CD4-positive, alpha-beta memory T cell (primary cell): ENCODE measurements around the gene EDN2. TPM values are rescaled to one million over a fixed set of nuclear protein-coding genes. Genes with fewer than 3 reads are reported as not detected.

Experiments
- CTCF ChIA-PET: fragments of 350-600 bp; sonication (Branson Sonifier 250); formaldehyde crosslinking; loops from one replicate; lab custom pipeline; 2021; ENCODE audit warnings: inconsistent platforms; ENCODE audit not compliant: partially characterized antibody; lab: Charles Lee
- POLR2A ChIA-PET: fragments of 350-600 bp; sonication (Branson Sonifier 250); formaldehyde crosslinking; loops from one replicate; lab custom pipeline; 2021; ENCODE audit not compliant: partially characterized antibody; lab: Charles Lee
- DNase-seq, 5 donors: peaks; one replicate each; pipeline versions ENCODE4 v3.0.0 to v3.0.0-alpha.2; 2020 to 2022; ENCODE audit warnings: mixed read lengths in 1 of 5
- H3K27ac ChIP-seq: one replicate; pipeline ENCODE4 v1.7.0; 2013; ENCODE audit warnings: low read depth, low read length
- H3K27me3 ChIP-seq: 2 replicates; pipeline ENCODE4 v1.7.0; 2013; ENCODE audit warnings: mild to moderate bottlenecking, low read length, moderate library complexity; ENCODE audit not compliant: insufficient read depth
- H3K36me3 ChIP-seq: 2 replicates; pipeline ENCODE4 v1.7.0; 2013; ENCODE audit warnings: mild to moderate bottlenecking, low read length, moderate library complexity; ENCODE audit not compliant: insufficient read depth
- H3K4me1 ChIP-seq: 2 replicates; pipeline ENCODE4 v1.7.0; 2013; ENCODE audit warnings: mild to moderate bottlenecking, low read length, moderate library complexity; ENCODE audit not compliant: insufficient read depth
- H3K4me3 ChIP-seq, 2 donors: one replicate each; pipeline ENCODE4 v1.7.0; 2013; ENCODE audit warnings: low read length in 2 of 2, mild to moderate bottlenecking in 1 of 2
- H3K9me3 ChIP-seq, 2 donors: one replicate each; pipeline ENCODE4 v1.7.0; 2013; ENCODE audit warnings: low read length in 2 of 2, control low read depth in 1 of 2; ENCODE audit not compliant: control insufficient read depth in 1 of 2
- H3K27ac Mint-ChIP-seq, 7 donors: one replicate each; pipeline ENCODE4 v1.8.0; 2020 to 2021; ENCODE audit warnings: mixed read lengths in 7 of 7, mild to moderate bottlenecking in 6 of 7, inconsistent platforms in 3 of 7, moderate library complexity in 3 of 7
- H3K27me3 Mint-ChIP-seq, 2 donors: one replicate each; pipeline ENCODE4 v1.8.0; 2020 to 2021; ENCODE audit warnings: mixed read lengths in 2 of 2
- H3K36me3 Mint-ChIP-seq, 2 donors: one replicate each; pipeline ENCODE4 v1.8.0; 2020 to 2021; ENCODE audit warnings: mixed read lengths in 2 of 2, inconsistent platforms in 1 of 2, mild to moderate bottlenecking in 1 of 2
- H3K4me1 Mint-ChIP-seq, 4 donors: one replicate each; pipeline ENCODE4 v1.8.0; 2020 to 2021; ENCODE audit warnings: mixed read lengths in 4 of 4, mild to moderate bottlenecking in 1 of 4
- H3K4me3 Mint-ChIP-seq, 8 donors: one replicate each; pipeline ENCODE4 v1.8.0; 2020 to 2021; ENCODE audit warnings: mixed read lengths in 8 of 8, mild to moderate bottlenecking in 7 of 8, moderate library complexity in 6 of 8, inconsistent platforms in 3 of 8
- H3K9me3 Mint-ChIP-seq, 8 donors: one replicate each; pipeline ENCODE4 v1.8.0; 2020 to 2021; ENCODE audit warnings: mixed read lengths in 8 of 8, mild to moderate bottlenecking in 5 of 8, inconsistent platforms in 3 of 8, moderate library complexity in 1 of 8
- intact Hi-C: fragments of 100-400 bp; cut with micrococcal nuclease; formaldehyde crosslinking; loops from one replicate; pipeline ENCODE4 v1.15.1; 2023
- polyA plus RNA-seq, 2 donors: library from polyadenylated mRNA; unstranded; fragments of 300-500 nt; fragmentation: Illumina TruSeq; gene quantifications; one replicate each; pipeline ENCODE4 v1.2.3, GENCODE V29; 2021
- total RNA-seq, 2 experiments: library from RNA; stranded (reverse); gene quantifications; one replicate each; pipeline ENCODE4 v1.2.3, GENCODE V29; 2021

The EDN2 gene
- total and polyA plus RNA-seq, 4 experiments from 2014 or later = not detected

- ChIA-PET CTCF (no interaction called here), POLR2A (no interaction called here)
- no peak overlapping the region for H3K4me3 ChIP-seq
- Mint-ChIP-seq H3K36me3 (no peaks in the 10 kb centered on the region), H3K4me1 (no peaks in the 10 kb centered on the region), H3K9me3 (no peaks in the 10 kb centered on the region), H3K4me3 (no peak overlapping the region), H3K27me3 (peaks cover 0 to 9% of the 10 kb centered on the region in 2 donors), H3K27ac (no peak overlapping the region)
- H3K27ac ChIP-seq = no peak overlapping the region
- no peak for DNase-seq
- H3K27me3 ChIP-seq = no peaks in the 10 kb centered on the region
- H3K36me3 ChIP-seq = no peaks in the 10 kb centered on the region
- no peaks in the 10 kb centered on the region for H3K4me1 ChIP-seq
- intact Hi-C loops = no loop called here
- no peaks in the 10 kb centered on the region for H3K9me3 ChIP-seq
Observed at GRCh38 chr1:41455479-41456332, 28.8 kb downstream of the EDN2 start.

- H3K4me1 Mint-ChIP-seq = no peaks in the 10 kb centered on the region
- Histone ChIP-seq H3K4me3 (no peak overlapping the region), H3K27me3 (no peaks in the 10 kb centered on the region), H3K9me3 (no peaks in the 10 kb centered on the region), H3K4me1 (no peaks in the 10 kb centered on the region), H3K36me3 (no peaks in the 10 kb centered on the region), H3K27ac (no peak overlapping the region)
- intact Hi-C loops = no loop called here
- H3K9me3 Mint-ChIP-seq = no peaks in the 10 kb centered on the region
- H3K4me3 Mint-ChIP-seq = no peak overlapping the region
- no peak overlapping the region for H3K27ac Mint-ChIP-seq
- DNase-seq = no peak
- CTCF ChIA-PET = no interaction called here
- H3K36me3 Mint-ChIP-seq = no peaks in the 10 kb centered on the region
- H3K27me3 Mint-ChIP-seq = peaks cover 0 to 9% of the 10 kb centered on the region in 2 donors
- POLR2A ChIA-PET = no interaction called here
Observed at GRCh38 chr1:41454406-41454805, 30.1 kb downstream of the EDN2 start.

GRCh38 chr1:41452704-41453290, 31.7 kb downstream of the EDN2 start:
- Histone ChIP-seq H3K4me3 (no peak overlapping the region), H3K27ac (no peak overlapping the region), H3K4me1 (no peaks in the 10 kb centered on the region), H3K27me3 (no peaks in the 10 kb centered on the region), H3K9me3 (no peaks in the 10 kb centered on the region), H3K36me3 (no peaks in the 10 kb centered on the region)
- no peak for DNase-seq
- no peaks in the 10 kb centered on the region for H3K9me3 Mint-ChIP-seq
- H3K4me1 Mint-ChIP-seq = no peaks in the 10 kb centered on the region
- H3K27me3 Mint-ChIP-seq = peaks cover 0 to 2% of the 10 kb centered on the region in 2 donors
- no peak overlapping the region for H3K27ac Mint-ChIP-seq
- intact Hi-C loops = no loop called here
- CTCF ChIA-PET = no interaction called here
- H3K4me3 Mint-ChIP-seq = no peak overlapping the region
- H3K36me3 Mint-ChIP-seq = no peaks in the 10 kb centered on the region
- POLR2A ChIA-PET = no interaction called here

GRCh38 chr1:41450747-41451285, 33.7 kb downstream of the EDN2 start:
- Mint-ChIP-seq H3K27ac (no peak overlapping the region), H3K4me1 (no peaks in the 10 kb centered on the region), H3K4me3 (no peak overlapping the region), H3K36me3 (no peaks in the 10 kb centered on the region), H3K27me3 (peaks cover 1 to 7% of the 10 kb centered on the region in 2 donors), H3K9me3 (peaks cover 0 to under 1% (median 0%) of the 10 kb centered on the region in 8 donors)
- Histone ChIP-seq H3K27me3 (no peaks in the 10 kb centered on the region), H3K4me1 (no peaks in the 10 kb centered on the region), H3K36me3 (no peaks in the 10 kb centered on the region), H3K27ac (no peak overlapping the region), H3K4me3 (no peak overlapping the region), H3K9me3 (no peaks in the 10 kb centered on the region)
- ChIA-PET POLR2A (no interaction called here), CTCF (no interaction called here)
- DNase-seq = no peak
- intact Hi-C loops = no loop called here

GRCh38 chr1:41449326-41449921, 35.1 kb downstream of the EDN2 start:
- ChIA-PET POLR2A (no interaction called here), CTCF (no interaction called here)
- Histone ChIP-seq H3K36me3 (no peaks in the 10 kb centered on the region), H3K4me1 (no peaks in the 10 kb centered on the region), H3K27ac (no peak overlapping the region), H3K9me3 (peaks cover 0 to 5% of the 10 kb centered on the region in 2 donors), H3K4me3 (no peak overlapping the region), H3K27me3 (no peaks in the 10 kb centered on the region)
- Mint-ChIP-seq H3K27me3 (peaks cover 1 to 7% of the 10 kb centered on the region in 2 donors), H3K27ac (peak overlapping the region in 1 of 7 donors; percentile 3), H3K36me3 (no peaks in the 10 kb centered on the region), H3K9me3 (peaks cover 0 to 15% (median 10%) of the 10 kb centered on the region in 8 donors), H3K4me1 (no peaks in the 10 kb centered on the region), H3K4me3 (no peak overlapping the region)
- DNase-seq = no peak
- intact Hi-C loops = no loop called here

- Histone ChIP-seq H3K9me3 (peaks cover 0 to 9% of the 10 kb centered on the region in 2 donors), H3K36me3 (no peaks in the 10 kb centered on the region), H3K4me3 (no peak overlapping the region), H3K4me1 (no peaks in the 10 kb centered on the region), H3K27ac (no peak overlapping the region), H3K27me3 (no peaks in the 10 kb centered on the region)
- Mint-ChIP-seq H3K4me1 (no peaks in the 10 kb centered on the region), H3K36me3 (no peaks in the 10 kb centered on the region), H3K4me3 (no peak overlapping the region), H3K9me3 (peaks cover 0 to 17% (median 14%) of the 10 kb centered on the region in 8 donors), H3K27me3 (peaks cover 1 to 7% of the 10 kb centered on the region in 2 donors), H3K27ac (no peak overlapping the region)
- no peak for DNase-seq
- intact Hi-C loops = no loop called here
- ChIA-PET CTCF (no interaction called here), POLR2A (no interaction called here)
Observed at GRCh38 chr1:41448821-41449220, 35.7 kb downstream of the EDN2 start.
